IPS DF 6.9 (cell line): ENCODE measurements around the gene ANXA1.

ENCODE experiments used
- DNase-seq: peaks from one replicate; pipeline ENCODE4 v3.0.0-alpha.2; 2013; ENCODE audit warnings: low read depth, low spot score
- H3K27ac ChIP-seq: one replicate; pipeline ENCODE4 v1.5.1; 2013; ENCODE audit warnings: low read length, control low read depth
- H3K27me3 ChIP-seq: 2 replicates; pipeline ENCODE4 v1.6.1; 2013; ENCODE audit warnings: mild to moderate bottlenecking, low read length; ENCODE audit not compliant: control insufficient read depth, insufficient read depth
- H3K36me3 ChIP-seq: 2 replicates; pipeline ENCODE4 v1.6.1; 2013; ENCODE audit warnings: low read length; ENCODE audit not compliant: control insufficient read depth, insufficient read depth
- H3K4me1 ChIP-seq: 2 replicates; pipeline ENCODE4 v1.6.1; 2013; ENCODE audit warnings: low read length; ENCODE audit not compliant: control insufficient read depth, insufficient read depth
- H3K4me3 ChIP-seq: 2 replicates; pipeline ENCODE4 v1.5.1; 2013; ENCODE audit warnings: mild to moderate bottlenecking, low read length
- H3K9me3 ChIP-seq: 2 replicates; pipeline ENCODE4 v1.6.1; 2013; ENCODE audit warnings: low read length, inconsistent platforms; ENCODE audit not compliant: control insufficient read depth, insufficient read depth
- WGBS: extraction: QIAGEN DNeasy Blood & Tissue Kit; methylation state at CpG from one replicate; pipeline ENCODE4 v1.1.7; 2013; ENCODE audit warnings: mixed read lengths, missing lambda C conversion rate; ENCODE audit not compliant: insufficient read length, insufficient coverage; 5-methylcytosine and 5-hydroxymethylcytosine counted together

Gene ANXA1

DNA sequence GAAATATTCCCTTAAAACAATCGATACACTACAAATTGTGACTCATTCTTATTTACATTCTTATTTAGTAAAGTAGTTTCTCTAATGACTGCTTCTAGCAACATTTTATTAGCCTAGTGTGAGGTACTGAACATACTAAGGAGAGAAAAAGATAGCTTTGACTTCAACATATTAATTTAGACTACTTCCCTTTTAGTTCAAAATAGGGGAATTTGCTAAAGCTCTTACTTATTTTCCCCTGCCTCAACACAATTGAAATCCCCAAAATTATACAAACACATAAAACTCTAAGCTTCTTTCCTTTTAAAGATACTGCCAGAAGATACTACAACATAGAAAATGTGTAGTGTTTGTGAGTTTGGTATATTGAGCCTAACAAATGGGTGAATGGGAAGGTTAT, 55.2 kb downstream of the ANXA1 start:
- no peak overlapping the region for H3K27ac ChIP-seq
- H3K4me1 ChIP-seq = no peaks in the 10 kb centered on the region
- no peaks in the 10 kb centered on the region for H3K36me3 ChIP-seq
- no peak for DNase-seq
- no peaks in the 10 kb centered on the region for H3K27me3 ChIP-seq
- WGBS = no CpG with 5 or more reads among the region's 1 CpG
- H3K9me3 ChIP-seq = no peaks in the 10 kb centered on the region
- H3K4me3 ChIP-seq = no peak overlapping the region

DNA sequence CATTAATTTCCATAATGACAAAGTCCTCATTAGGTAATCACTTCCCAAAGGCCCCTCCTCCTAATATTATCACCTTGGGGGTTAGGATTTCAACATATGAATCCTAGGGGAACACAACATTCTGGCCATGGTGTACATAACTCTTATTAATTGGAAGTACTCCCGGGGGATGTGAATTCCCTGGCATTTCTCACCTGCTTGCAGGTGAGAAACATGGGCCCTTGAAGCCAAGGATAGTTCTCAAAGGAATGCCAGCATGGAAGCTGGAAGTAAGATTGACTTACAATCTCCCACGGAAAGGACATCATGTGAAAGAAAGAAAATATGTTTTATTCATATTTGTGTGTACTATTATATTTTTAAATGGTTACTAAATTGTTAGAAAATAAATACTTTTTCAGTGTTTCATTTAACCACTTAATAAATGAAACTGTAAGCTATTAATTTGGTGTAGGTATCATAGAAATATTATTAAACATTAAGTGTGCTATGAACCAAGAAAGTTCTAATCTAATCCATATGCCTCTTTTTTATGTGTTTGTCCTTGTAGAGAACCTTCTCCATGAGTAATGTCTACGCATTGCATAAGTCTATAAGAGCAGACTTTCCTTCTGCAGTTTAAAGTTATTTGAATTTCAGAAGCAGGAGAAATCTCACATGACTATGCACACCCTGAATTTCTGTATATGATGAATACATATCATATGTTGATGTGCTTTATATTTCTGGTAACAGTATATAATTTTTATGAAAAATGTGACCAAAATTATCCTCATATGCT, 59.4 kb downstream of the ANXA1 start:
- no peaks in the 10 kb centered on the region for H3K36me3 ChIP-seq
- H3K9me3 ChIP-seq = no peaks in the 10 kb centered on the region
- WGBS = no CpG with 5 or more reads among the region's 3 CpGs
- DNase-seq = no peak
- peaks cover 2% of the 10 kb centered on the region; the same call in 1 of the 2 replicates for H3K4me1 ChIP-seq
- no peak overlapping the region for H3K27ac ChIP-seq
- H3K27me3 ChIP-seq = no peaks in the 10 kb centered on the region
- H3K4me3 ChIP-seq = no peak overlapping the region

DNA sequence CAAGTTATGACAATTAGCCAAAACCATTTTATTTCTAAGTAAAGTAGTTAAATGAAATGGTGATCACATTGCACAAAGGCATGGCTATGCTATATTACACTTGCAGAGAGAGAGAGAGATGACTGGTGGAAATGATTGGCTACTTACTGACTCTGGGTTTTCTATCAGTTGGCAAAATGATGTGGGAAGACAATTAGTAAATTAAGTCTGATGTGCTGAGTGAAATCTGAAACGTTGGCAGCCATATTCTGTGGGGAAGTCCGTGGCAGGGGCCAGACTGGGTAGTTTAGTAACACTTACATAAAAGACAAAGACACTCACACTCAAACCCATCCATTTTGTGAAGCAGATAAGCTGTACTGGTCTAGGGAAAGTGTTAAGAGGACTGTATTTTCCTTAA, 61.6 kb downstream of the ANXA1 start:
- no CpG with 5 or more reads among the region's 2 CpGs for WGBS
- no peak for DNase-seq
- Histone ChIP-seq H3K9me3 (no peaks in the 10 kb centered on the region), H3K27ac (no peak overlapping the region), H3K27me3 (no peaks in the 10 kb centered on the region), H3K36me3 (no peaks in the 10 kb centered on the region), H3K4me3 (no peak overlapping the region), H3K4me1 (peaks cover 2% of the 10 kb centered on the region; the same call in 1 of the 2 replicates)

DNA sequence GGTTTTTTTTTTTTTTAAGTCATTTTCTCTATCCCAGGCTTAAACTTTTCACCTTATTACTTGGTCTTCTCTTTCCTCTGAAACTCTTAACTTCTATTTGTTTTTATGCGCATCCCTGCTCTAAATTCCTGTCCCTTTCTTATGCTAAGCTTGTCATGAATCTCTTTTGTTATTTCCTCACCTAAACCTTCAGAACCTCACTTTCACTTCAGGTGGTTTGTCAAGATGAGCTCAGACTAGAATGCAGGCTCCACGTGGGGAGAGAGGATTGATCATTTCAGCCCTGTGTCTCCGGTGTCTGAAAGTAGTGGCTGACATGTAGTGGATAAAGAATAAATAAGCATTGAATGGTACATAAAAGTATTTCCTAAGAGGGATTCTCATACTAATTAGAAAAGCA, 63.6 kb downstream of the ANXA1 start:
- H3K36me3 ChIP-seq = no peaks in the 10 kb centered on the region
- no peak overlapping the region for H3K4me3 ChIP-seq
- H3K27me3 ChIP-seq = no peaks in the 10 kb centered on the region
- WGBS = no CpG with 5 or more reads among the region's 3 CpGs
- peaks cover 2% of the 10 kb centered on the region; the same call in 1 of the 2 replicates for H3K4me1 ChIP-seq
- no peak overlapping the region for H3K27ac ChIP-seq
- peak; percentile 91 for DNase-seq
- no peaks in the 10 kb centered on the region for H3K9me3 ChIP-seq

- DNase-seq = no peak
- Histone ChIP-seq H3K4me1 (peaks cover 2% of the 10 kb centered on the region; the same call in 1 of the 2 replicates), H3K9me3 (no peaks in the 10 kb centered on the region), H3K27ac (no peak overlapping the region), H3K4me3 (no peak overlapping the region), H3K27me3 (no peaks in the 10 kb centered on the region), H3K36me3 (no peaks in the 10 kb centered on the region)
Measured at GRCh38 chr9:73216100-73216499, 64.4 kb downstream of the ANXA1 start.
